K562 (cell line): Measurements from ENCODE around the gene GRIK3. TPM values are rescaled to one million over a fixed set of nuclear protein-coding genes. Genes with fewer than 3 reads are reported as not detected.

ENCODE experiments used
- ATAC-seq: fragments of 200-7000 bp; cut with Tn5 transposase; 3 replicates; pipeline ENCODE4 v1.9.1; 2020; ENCODE audit warnings: moderate library complexity
- BruUV-seq: library from RNA; stranded (reverse); fragments of 400-500 nt; replicated peaks from 2 replicates; lab custom pipeline; 2021; lab: Mats Ljungman, UMichigan
- CTCF ChIA-PET: fragments of 300-600 bp; formaldehyde crosslinking; extraction: SDS; loops from one replicate; lab custom pipeline; 2021; ENCODE audit warnings: low intra/inter-chr PET ratio; lab: Yijun Ruan, JAX
- POLR2A ChIA-PET: fragments of 300-600, 350-650 bp; sonication (Branson Sonifier 250); formaldehyde crosslinking; extraction: SDS; loops from one replicate; lab custom pipeline; 2021; ENCODE audit warnings: antibody characterized with exemption, inconsistent platforms; lab: Yijun Ruan, JAX
- DNase-seq, 4 experiments: peaks; one replicate each; pipeline versions ENCODE4 v3.0.0 to v3.0.0-alpha.2; 2011 to 2018; ENCODE audit warnings: low spot score in 3 of 4, mixed read lengths in 3 of 4; ENCODE audit errors: extremely low read depth in 1 of 4
- FAIRE-seq: peaks from 2 replicates; lab custom pipeline; 2011; peaks lifted over from hg19 to GRCh38; lab: Jason Lieb, UNC
- H2AFZ ChIP-seq: 2 replicates; pipeline ENCODE4 v1.6.0; 2011; ENCODE audit warnings: low read depth, low read length, control low read depth, inconsistent platforms
- H3K27ac ChIP-seq: fragments of 200-600 bp; 3 replicates; pipeline ENCODE4 v1.8.0; 2011; ENCODE audit warnings: low read depth, mild to moderate bottlenecking, control low read depth, inconsistent platforms, low read length, moderate library complexity, mixed read lengths; ENCODE audit errors: extremely low read depth
- H3K27me3 ChIP-seq, 2 experiments: fragments of 300-600 bp in 1 of 2; 2 replicates in 1 of 2; 3 replicates in 1 of 2; pipeline versions ENCODE4 v1.6.0 to v1.8.0; 2011; ENCODE audit warnings: inconsistent platforms in 2 of 2, low read length in 2 of 2, mild to moderate bottlenecking in 1 of 2, mixed read lengths in 1 of 2, moderate library complexity in 1 of 2; ENCODE audit not compliant: control insufficient read depth in 2 of 2, insufficient read depth in 2 of 2
- H3K36me3 ChIP-seq: fragments of 300-600 bp; 3 replicates; pipeline ENCODE4 v1.8.0; 2011; ENCODE audit warnings: mild to moderate bottlenecking, low read length, inconsistent platforms; ENCODE audit not compliant: control insufficient read depth, insufficient read depth
- H3K4me1 ChIP-seq, 2 experiments: fragments of 200-600 bp in 1 of 2; replicated peaks in 1 of 2; 2 replicates in 1 of 2; 3 replicates in 1 of 2; pipeline versions ENCODE4 v1.5.1 to v1.8.0; 2011; ENCODE audit warnings: inconsistent platforms in 2 of 2, low read length in 2 of 2, mild to moderate bottlenecking in 1 of 2, mixed read lengths in 1 of 2, moderate library complexity in 1 of 2; ENCODE audit not compliant: control insufficient read depth in 2 of 2, insufficient read depth in 2 of 2
- H3K4me2 ChIP-seq: 2 replicates; pipeline ENCODE4 v1.6.1; 2011; ENCODE audit warnings: low read length, control low read depth, inconsistent platforms, mixed read lengths; ENCODE audit not compliant: insufficient read depth
- H3K4me3 ChIP-seq: fragments of 200-600 bp; sonication (generic), shearing (Covaris generic); 2 replicates; pipeline ENCODE4 v1.5.1; 2016; ENCODE audit warnings: control low read depth, inconsistent platforms
- H3K79me2 ChIP-seq: fragments of 200-600 bp; 3 replicates; pipeline ENCODE4 v1.8.0; 2011; ENCODE audit warnings: low read length, inconsistent platforms; ENCODE audit not compliant: control insufficient read depth, insufficient read depth
- H3K9ac ChIP-seq, 2 experiments: 2 replicates each; pipeline versions ENCODE4 v1.6.0 to v1.6.1; 2011; ENCODE audit warnings: low read depth in 2 of 2, low read length in 2 of 2, control low read depth in 1 of 2, inconsistent platforms in 1 of 2, mild to moderate bottlenecking in 1 of 2, mixed read lengths in 1 of 2; ENCODE audit not compliant: insufficient read depth in 1 of 2
- H3K9me1 ChIP-seq: one replicate; pipeline ENCODE4 v1.6.0; 2011; ENCODE audit warnings: inconsistent platforms, mild to moderate bottlenecking, low read length, moderate library complexity; ENCODE audit not compliant: control insufficient read depth, insufficient read depth
- H3K9me3 ChIP-seq: replicated peaks from 2 replicates; pipeline ENCODE4 v1.5.1; 2011; ENCODE audit warnings: low read depth, low read length, inconsistent platforms; ENCODE audit not compliant: control insufficient read depth, insufficient read depth
- H4K20me1 ChIP-seq: replicated peaks from 2 replicates; pipeline ENCODE4 v1.6.1; 2011; ENCODE audit warnings: low read length, inconsistent platforms, mixed read lengths; ENCODE audit not compliant: control insufficient read depth, insufficient read depth
- DDX20 ChIP-seq: fragments of 450-650 bp; IDR thresholded peaks from 2 replicates; pipeline ENCODE4 v1.6.1; 2016; ENCODE audit warnings: missing genetic modification characterization, low read depth, mild to moderate bottlenecking, missing compliant biosample characterization, moderate library complexity
- EGR1 ChIP-seq: fragments of 450-650 bp; conservative IDR thresholded peaks from 2 replicates; pipeline ENCODE4 v1.6.1; 2017; ENCODE audit warnings: mild to moderate bottlenecking
- HIVEP1 ChIP-seq: fragments of 250-450 bp; sonication (Bioruptor Pico); IDR thresholded peaks from 2 replicates; pipeline ENCODE4 v1.4.0; 2020; ENCODE audit warnings: mild to moderate bottlenecking
- HMG20A ChIP-seq: fragments of 450-650 bp; formaldehyde crosslinking; conservative IDR thresholded peaks from 2 replicates; pipeline ENCODE4 v1.4.0; 2020; ENCODE audit warnings: mild to moderate bottlenecking, mixed read lengths
- SMC3 ChIP-seq: conservative IDR thresholded peaks from 2 replicates; pipeline ENCODE4 v1.6.1; 2011; ENCODE audit warnings: low read depth, low read length, improper control_type of control experiment; ENCODE audit not compliant: insufficient read depth
- SOX6 ChIP-seq: fragments of 450-650 bp; IDR thresholded peaks from 2 replicates; pipeline ENCODE4 v1.6.1; 2014; ENCODE audit warnings: mild to moderate bottlenecking
- TAF9B ChIP-seq: fragments of 450-650 bp; IDR thresholded peaks from 2 replicates; pipeline ENCODE4 v1.6.1; 2018; ENCODE audit warnings: mild to moderate bottlenecking; ENCODE audit not compliant: partially characterized antibody
- TBP ChIP-seq: optimal IDR thresholded peaks from 2 replicates; pipeline ENCODE3; 2011; ENCODE audit warnings: low read depth, low read length, improper control_type of control experiment
- ZKSCAN1 ChIP-seq: fragments of 150-350 bp; IDR thresholded peaks from 2 replicates; pipeline ENCODE4 v1.6.1; 2016; ENCODE audit warnings: low read depth, low read length
- ZNF408 ChIP-seq: fragments of 250-450 bp; sonication (Bioruptor Pico); IDR thresholded peaks from 2 replicates; pipeline ENCODE4 v1.4.0; 2020; ENCODE audit warnings: low read depth, mild to moderate bottlenecking, moderate library complexity
- WGBS: fragments of 100-300 bp; shearing (Covaris generic); methylation state at CpG from one replicate; pipeline ENCODE4 v1.1.6; 2016; ENCODE audit warnings: low coverage, mixed read lengths; ENCODE audit not compliant: insufficient coverage; ENCODE audit errors: missing lambda C conversion rate; 5-methylcytosine and 5-hydroxymethylcytosine counted together
- in situ Hi-C: fragments of 300-500 bp; cut with MboI; formaldehyde crosslinking; loops from 4 replicates; pipeline ENCODE4 v1.15.0; 2018; ENCODE audit warnings: inconsistent platforms, mixed read lengths
- intact Hi-C: fragments of 100-400 bp; cut with micrococcal nuclease; formaldehyde crosslinking; loops from 2 replicates; pipeline ENCODE4 v1.14.2; 2022
- polyA plus RNA-seq, 8 experiments: library from polyadenylated mRNA; depleted of rRNA in 4 of 8; stranded (reverse) in 5 of 8; unstranded in 3 of 8; fragments of >200 nt; fragmentation: Nextera tagmentation in 2 of 8; fragmentation: Illumina TruSeq in 1 of 8; extraction: Ambion mirVana in 2 of 8; extraction: Trizol in 1 of 8; gene quantifications; 2 replicates each; pipeline versions ENCODE4 v1.2.1 to v1.2.3, GENCODE V29; 2011 to 2014; ENCODE audit warnings: inconsistent platforms in 1 of 8, missing spikeins in 1 of 8
- total RNA-seq, 7 experiments: library from RNA; depleted of rRNA in 6 of 7; stranded (reverse); fragments of >200 nt in 6 of 7; fragmentation: Illumina TruSeq in 2 of 7; extraction: Trizol in 2 of 7; gene quantifications; 2 replicates each; pipeline versions ENCODE4 v1.2.1 to v1.2.3, GENCODE V29; 2011 to 2021; ENCODE audit warnings: low replicate concordance in 1 of 7
- TF ChIP-seq, protein P1 (sequence below): fragments of 150-350 bp; conservative IDR thresholded peaks from 2 replicates; pipeline ENCODE4 v1.6.1; 2014; ENCODE audit warnings: low read length
- TF ChIP-seq, protein P2 (sequence below): fragments of 450-650 bp; formaldehyde crosslinking; IDR thresholded peaks from 2 replicates; pipeline ENCODE4 v1.4.0; 2022; ENCODE audit warnings: mild to moderate bottlenecking, moderate library complexity
- TF ChIP-seq, protein P3 (sequence below), 2 experiments: fragments of 450-650 bp; IDR thresholded peaks; 2 replicates each; pipeline ENCODE4 v1.6.1; 2016
- TF ChIP-seq, protein P4 (sequence below), 2 experiments: fragments of 450-650 bp; conservative IDR thresholded peaks; 2 replicates each; pipeline ENCODE4 v1.6.1; 2017; ENCODE audit warnings: mild to moderate bottlenecking in 2 of 2, moderate library complexity in 2 of 2

GRIK3 gene
- total and polyA plus RNA-seq, 9 of the 15 experiments (the other 6 are each of a cell fraction or from before 2014, with no cell fraction given), result not detected

DNA sequence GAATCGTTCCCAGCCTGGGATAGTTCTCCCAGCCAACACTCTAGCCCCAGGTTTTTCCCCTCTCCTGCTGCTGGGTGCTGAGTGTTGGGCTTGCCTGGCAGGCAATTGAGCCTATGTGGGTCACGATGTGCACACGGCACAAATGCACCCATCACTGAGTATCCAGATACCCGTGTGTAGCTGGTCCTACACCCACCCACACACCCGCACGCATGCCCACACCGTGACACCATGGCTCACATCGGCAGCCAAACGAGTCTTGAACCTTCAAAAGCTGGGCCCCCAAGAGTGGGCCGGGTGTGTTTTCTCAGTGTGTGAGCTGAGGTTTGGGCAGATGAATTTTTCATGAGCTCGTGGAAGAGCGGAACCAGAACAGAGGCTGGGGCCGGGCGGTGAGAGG is 188.5 kb downstream of the GRIK3 start (continued):
- TF ChIP-seq, protein P1, sequence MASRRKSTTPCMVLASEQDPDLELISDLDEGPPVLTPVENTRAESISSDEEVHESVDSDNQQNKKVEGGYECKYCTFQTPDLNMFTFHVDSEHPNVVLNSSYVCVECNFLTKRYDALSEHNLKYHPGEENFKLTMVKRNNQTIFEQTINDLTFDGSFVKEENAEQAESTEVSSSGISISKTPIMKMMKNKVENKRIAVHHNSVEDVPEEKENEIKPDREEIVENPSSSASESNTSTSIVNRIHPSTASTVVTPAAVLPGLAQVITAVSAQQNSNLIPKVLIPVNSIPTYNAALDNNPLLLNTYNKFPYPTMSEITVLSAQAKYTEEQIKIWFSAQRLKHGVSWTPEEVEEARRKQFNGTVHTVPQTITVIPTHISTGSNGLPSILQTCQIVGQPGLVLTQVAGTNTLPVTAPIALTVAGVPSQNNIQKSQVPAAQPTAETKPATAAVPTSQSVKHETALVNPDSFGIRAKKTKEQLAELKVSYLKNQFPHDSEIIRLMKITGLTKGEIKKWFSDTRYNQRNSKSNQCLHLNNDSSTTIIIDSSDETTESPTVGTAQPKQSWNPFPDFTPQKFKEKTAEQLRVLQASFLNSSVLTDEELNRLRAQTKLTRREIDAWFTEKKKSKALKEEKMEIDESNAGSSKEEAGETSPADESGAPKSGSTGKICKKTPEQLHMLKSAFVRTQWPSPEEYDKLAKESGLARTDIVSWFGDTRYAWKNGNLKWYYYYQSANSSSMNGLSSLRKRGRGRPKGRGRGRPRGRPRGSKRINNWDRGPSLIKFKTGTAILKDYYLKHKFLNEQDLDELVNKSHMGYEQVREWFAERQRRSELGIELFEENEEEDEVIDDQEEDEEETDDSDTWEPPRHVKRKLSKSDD, result no peak
- TF ChIP-seq, protein P2, sequence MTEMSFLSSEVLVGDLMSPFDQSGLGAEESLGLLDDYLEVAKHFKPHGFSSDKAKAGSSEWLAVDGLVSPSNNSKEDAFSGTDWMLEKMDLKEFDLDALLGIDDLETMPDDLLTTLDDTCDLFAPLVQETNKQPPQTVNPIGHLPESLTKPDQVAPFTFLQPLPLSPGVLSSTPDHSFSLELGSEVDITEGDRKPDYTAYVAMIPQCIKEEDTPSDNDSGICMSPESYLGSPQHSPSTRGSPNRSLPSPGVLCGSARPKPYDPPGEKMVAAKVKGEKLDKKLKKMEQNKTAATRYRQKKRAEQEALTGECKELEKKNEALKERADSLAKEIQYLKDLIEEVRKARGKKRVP, result no peak
- no peak for TF ChIP-seq SMC3

DNA sequence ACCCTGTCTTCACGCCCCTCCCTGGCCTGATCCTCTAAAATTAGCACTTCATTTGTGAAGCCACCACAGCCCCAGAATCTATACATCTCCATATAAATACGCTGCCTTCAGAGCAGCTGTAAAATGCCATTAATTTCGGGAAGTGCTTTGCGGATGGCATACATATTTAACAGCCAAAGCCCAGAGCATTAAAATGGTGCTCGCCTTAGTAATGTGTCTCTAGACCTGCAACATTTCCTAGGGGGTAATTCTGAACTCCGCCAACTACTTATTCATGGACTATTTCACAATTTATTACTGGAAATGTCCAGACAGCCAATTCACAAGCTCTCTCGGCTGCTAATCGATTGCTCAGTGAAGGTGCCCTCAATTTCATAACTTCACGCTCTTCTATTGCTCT is 189.4 kb downstream of the GRIK3 start:
- in situ Hi-C loops, result no loop called here
- BruUV-seq, result no TSS peak
- FAIRE-seq, result no peak
- TF ChIP-seq SOX6 (no peak), ZNF408 (no peak), HIVEP1 (CRISPR knock-in tag) (no peak), EGR1 (no peak), HMG20A (CRISPR knock-in tag) (no peak), ZKSCAN1 (no peak), DDX20 (tag) (no peak), TAF9B (no peak), TBP (no peak)
- TF ChIP-seq, protein P3, sequence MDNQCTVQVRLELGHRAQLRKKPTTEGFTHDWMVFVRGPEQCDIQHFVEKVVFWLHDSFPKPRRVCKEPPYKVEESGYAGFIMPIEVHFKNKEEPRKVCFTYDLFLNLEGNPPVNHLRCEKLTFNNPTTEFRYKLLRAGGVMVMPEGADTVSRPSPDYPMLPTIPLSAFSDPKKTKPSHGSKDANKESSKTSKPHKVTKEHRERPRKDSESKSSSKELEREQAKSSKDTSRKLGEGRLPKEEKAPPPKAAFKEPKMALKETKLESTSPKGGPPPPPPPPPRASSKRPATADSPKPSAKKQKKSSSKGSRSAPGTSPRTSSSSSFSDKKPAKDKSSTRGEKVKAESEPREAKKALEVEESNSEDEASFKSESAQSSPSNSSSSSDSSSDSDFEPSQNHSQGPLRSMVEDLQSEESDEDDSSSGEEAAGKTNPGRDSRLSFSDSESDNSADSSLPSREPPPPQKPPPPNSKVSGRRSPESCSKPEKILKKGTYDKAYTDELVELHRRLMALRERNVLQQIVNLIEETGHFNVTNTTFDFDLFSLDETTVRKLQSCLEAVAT (IDR thresholded peaks at IDR 0.05), result no peak
- TF ChIP-seq, protein P4, sequence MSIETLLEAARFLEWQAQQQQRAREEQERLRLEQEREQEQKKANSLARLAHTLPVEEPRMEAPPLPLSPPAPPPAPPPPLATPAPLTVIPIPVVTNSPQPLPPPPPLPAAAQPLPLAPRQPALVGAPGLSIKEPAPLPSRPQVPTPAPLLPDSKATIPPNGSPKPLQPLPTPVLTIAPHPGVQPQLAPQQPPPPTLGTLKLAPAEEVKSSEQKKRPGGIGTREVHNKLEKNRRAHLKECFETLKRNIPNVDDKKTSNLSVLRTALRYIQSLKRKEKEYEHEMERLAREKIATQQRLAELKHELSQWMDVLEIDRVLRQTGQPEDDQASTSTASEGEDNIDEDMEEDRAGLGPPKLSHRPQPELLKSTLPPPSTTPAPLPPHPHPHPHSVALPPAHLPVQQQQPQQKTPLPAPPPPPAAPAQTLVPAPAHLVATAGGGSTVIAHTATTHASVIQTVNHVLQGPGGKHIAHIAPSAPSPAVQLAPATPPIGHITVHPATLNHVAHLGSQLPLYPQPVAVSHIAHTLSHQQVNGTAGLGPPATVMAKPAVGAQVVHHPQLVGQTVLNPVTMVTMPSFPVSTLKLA (conservative IDR thresholded peaks at IDR 0.05), result no peak

More for the DNA sequence above, 189.4 kb downstream of the GRIK3 start:
- Histone ChIP-seq H3K9me3 (no peaks in the 10 kb centered on the region), H4K20me1 (peaks cover 13% of the 10 kb centered on the region), H3K9ac (no peak overlapping the region), H2AFZ (no peak overlapping the region), H3K4me2 (no peak overlapping the region), H3K27me3 (peaks cover 23 to 71% of the 10 kb centered on the region in 2 experiments), H3K36me3 (no peaks in the 10 kb centered on the region), H3K79me2 (no peaks in the 10 kb centered on the region), H3K9me1 (no peaks in the 10 kb centered on the region), H3K4me1 (no peaks in the 10 kb centered on the region), H3K4me3 (no peak overlapping the region), H3K27ac (no peak overlapping the region)
- DNase-seq (no peak), ATAC-seq (no peak)
- CTCF ChIA-PET, result no interaction called here
- intact Hi-C loops, result no loop called here
- POLR2A ChIA-PET, result no interaction called here
- WGBS, result 2% methylated on average over 9 of the region's 9 CpGs
